Measurements from ENCODE around the gene NRF1. TPM values are rescaled to one million over a fixed set of nuclear protein-coding genes. Genes with fewer than 3 reads are reported as not detected.

The NRF1 gene
- total and polyA plus RNA-seq, 8 donors, result 5.5 to 11.2 (median 7.0) TPM

DNA sequence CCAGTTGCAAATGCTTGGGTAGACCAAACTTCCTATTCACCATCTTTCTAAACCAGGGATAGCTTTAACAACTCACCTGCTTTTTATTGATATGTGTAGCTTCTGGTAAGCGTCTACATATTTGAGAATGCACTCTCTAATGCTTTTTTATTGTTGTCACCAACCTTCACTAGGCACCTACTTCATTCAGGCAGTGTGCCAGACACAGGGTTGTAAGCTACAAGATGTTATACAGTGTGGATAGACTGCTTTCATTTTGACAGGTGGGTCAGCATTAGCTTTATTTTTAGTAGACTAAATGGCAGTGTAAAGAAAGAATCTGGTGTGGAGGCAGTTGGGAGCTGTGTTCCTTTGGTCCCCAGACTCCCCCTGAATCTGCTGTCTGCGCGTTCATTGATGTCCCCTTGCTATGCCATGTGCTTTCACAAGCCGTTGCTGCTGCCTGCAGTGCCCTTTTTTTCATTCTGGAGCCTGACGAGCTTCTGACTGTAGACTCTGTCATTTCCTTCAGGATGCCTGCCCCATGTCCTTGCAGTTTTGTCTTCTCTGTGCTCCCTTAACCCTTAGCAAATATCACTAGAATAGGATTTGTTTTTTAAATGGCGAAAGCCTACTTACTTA lies 32.1 kb downstream of the NRF1 start:
- FAIRE-seq (no peak), DNase-seq (no peak), ATAC-seq (peak in 2 of 4 donors; percentile 34 to 37)
- no peaks in the 10 kb centered on the region for H3K9me3 ChIP-seq
- intact Hi-C loops (cut with DNase I), result no loop called here
- no peaks in the 10 kb centered on the region for H3K4me1 ChIP-seq
- WGBS, 2 donors, result 79 to 80% methylated on average over 6 of the region's 6 CpGs
- no peaks in the 10 kb centered on the region for H3K36me3 ChIP-seq
- H3K27me3 ChIP-seq, result no peaks in the 10 kb centered on the region
- H3K4me3 ChIP-seq, result no peak overlapping the region
- TF ChIP-seq, protein P1, sequence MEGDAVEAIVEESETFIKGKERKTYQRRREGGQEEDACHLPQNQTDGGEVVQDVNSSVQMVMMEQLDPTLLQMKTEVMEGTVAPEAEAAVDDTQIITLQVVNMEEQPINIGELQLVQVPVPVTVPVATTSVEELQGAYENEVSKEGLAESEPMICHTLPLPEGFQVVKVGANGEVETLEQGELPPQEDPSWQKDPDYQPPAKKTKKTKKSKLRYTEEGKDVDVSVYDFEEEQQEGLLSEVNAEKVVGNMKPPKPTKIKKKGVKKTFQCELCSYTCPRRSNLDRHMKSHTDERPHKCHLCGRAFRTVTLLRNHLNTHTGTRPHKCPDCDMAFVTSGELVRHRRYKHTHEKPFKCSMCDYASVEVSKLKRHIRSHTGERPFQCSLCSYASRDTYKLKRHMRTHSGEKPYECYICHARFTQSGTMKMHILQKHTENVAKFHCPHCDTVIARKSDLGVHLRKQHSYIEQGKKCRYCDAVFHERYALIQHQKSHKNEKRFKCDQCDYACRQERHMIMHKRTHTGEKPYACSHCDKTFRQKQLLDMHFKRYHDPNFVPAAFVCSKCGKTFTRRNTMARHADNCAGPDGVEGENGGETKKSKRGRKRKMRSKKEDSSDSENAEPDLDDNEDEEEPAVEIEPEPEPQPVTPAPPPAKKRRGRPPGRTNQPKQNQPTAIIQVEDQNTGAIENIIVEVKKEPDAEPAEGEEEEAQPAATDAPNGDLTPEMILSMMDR (IDR thresholded peaks at IDR 0.05), result no peak
- no peak overlapping the region for H3K27ac ChIP-seq

DNA sequence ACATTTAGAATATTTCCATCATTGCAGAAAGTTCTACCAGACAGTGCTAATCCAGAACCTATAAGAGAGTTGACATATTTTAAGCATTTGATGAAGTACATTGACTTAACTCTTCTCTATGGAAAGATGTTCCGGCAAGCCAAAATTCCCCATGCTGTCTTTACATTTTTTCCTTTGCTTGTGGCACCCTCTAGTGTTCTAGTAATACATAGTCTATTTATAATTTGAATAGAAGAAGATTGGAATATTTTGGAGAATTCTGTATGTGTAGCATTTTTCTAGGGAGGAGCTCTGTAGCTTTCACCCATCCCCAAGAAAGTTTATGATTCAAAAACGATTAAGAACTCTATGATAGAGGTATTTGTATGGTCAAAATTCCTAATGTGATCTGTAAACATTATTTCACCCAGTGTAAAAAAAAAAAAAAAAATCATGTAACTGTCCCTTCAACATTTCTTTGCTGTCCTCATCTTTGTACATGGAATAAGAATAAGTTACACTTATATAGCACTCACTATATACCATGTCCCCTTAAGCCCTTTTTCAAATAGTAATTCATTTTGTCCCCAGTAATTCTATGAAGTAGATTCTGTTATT lies 33.2 kb downstream of the NRF1 start:
- H3K27ac ChIP-seq, result no peak overlapping the region
- H3K36me3 ChIP-seq, result no peaks in the 10 kb centered on the region
- peak; percentile 56 for FAIRE-seq
- intact Hi-C loops (cut with DNase I), result no loop called here
- H3K27me3 ChIP-seq, result no peaks in the 10 kb centered on the region
- no peak overlapping the region for H3K4me3 ChIP-seq
- no peaks in the 10 kb centered on the region for H3K9me3 ChIP-seq
- no peaks in the 10 kb centered on the region for H3K4me1 ChIP-seq
- no peak for DNase-seq
- 9 to 37% methylated on average over 2 of the region's 2 CpGs for WGBS, 2 donors
- peak in 3 of 4 donors; percentile 65 to 72 (median 71) for ATAC-seq
- TF ChIP-seq, protein P1 (IDR thresholded peaks at IDR 0.05), result peak in 2 of 4 donors; percentile 12 to 24

DNA sequence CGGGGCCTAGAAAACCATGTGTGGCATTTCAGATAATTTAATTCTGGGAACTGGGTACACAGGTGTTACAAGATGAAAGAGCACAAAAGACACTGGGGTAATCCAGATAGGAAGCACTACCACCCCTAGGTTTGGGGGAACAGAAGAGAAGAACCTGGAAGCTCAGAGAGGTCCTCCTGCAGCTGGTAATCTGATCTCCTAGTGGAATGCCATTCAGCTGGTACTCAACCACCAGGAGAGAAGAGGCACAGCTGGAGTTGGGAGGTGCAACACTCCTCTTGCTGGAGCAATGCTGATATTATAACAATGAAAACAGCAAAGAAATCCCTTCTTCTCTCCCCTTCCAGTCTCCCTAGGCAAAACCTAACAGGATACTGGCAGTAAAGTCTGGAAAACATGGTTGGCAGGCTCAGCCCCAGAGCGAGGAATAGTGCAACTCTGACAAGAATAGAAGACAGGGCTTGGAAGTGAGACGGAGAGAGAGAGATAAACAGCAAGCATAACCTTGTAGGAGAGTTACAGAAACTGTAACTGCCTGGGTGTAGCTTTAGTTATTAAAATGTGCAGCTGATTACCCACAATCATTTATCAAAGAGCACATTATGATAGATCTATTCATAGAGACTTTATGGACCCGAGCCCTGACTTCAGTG lies 35.0 kb downstream of the NRF1 start:
- no peak overlapping the region for H3K27ac ChIP-seq
- no peaks in the 10 kb centered on the region for H3K27me3 ChIP-seq
- no peaks in the 10 kb centered on the region for H3K36me3 ChIP-seq
- intact Hi-C loops (cut with DNase I), result no loop called here
- TF ChIP-seq, protein P1 (IDR thresholded peaks at IDR 0.05), result no peak
- H3K4me1 ChIP-seq, result no peaks in the 10 kb centered on the region
- DNase-seq (no peak), ATAC-seq (no peak), FAIRE-seq (no peak)
- no peaks in the 10 kb centered on the region for H3K9me3 ChIP-seq
- no peak overlapping the region for H3K4me3 ChIP-seq
- WGBS, 2 donors, result 85 to 88% methylated on average over 4 of the region's 4 CpGs

DNA sequence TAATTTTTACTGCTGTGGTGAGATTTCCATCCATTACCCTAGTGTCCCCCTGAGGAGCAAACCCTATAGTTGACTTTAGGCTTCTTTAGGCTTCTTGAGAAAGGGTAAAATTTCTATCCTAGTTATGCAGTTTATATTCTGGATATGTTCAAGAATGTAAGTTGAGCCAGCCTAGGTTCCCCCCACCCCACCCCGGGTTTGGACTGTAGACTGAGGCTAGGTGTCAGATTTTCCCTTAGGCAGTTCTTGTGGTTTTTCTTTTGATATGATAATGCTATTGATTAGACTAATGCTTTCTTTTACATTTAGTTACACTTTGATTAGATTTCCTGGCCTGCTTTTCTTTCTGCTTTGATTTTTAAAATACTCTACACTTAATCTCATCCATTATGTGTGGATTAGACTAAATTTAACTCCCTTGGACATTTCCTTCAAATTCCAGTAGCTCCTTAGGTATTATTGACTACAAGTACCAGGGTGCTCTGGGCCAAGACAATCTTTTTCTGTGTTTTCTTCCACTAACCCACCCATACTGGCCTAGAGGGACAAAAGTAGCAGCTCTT lies 37.7 kb downstream of the NRF1 start:
- ATAC-seq (no peak), DNase-seq (no peak), FAIRE-seq (no peak)
- intact Hi-C loops (cut with DNase I), result no loop called here
- TF ChIP-seq, protein P1 (IDR thresholded peaks at IDR 0.05), result no peak
- no peaks in the 10 kb centered on the region for H3K9me3 ChIP-seq
- H3K4me3 ChIP-seq, result no peak overlapping the region
- no peaks in the 10 kb centered on the region for H3K36me3 ChIP-seq
- no peak overlapping the region for H3K27ac ChIP-seq
- H3K4me1 ChIP-seq, result no peaks in the 10 kb centered on the region
- H3K27me3 ChIP-seq, result no peaks in the 10 kb centered on the region
- WGBS, 2 donors, result 50 to 71% methylated on average over 1 of the region's 1 CpG
